Hematopoietic multipotent progenitor cell treated with erythropoietin and hydrocortisone succinate and interleukin-3 and kit ligand, for 4 days (in vitro differentiated cells): ENCODE measurements around the gene RALGPS1.
A peak's percentile ranks its signal among the peaks of the same experiment; 100 is the strongest.
"Not testable (repeated sequence)": the region's sequence is repeated elsewhere in the genome, so short reads cannot be mapped to it uniquely, and the experiment has no call there.

Source experiments
- DNase-seq: peaks from one replicate; pipeline ENCODE4 v3.0.0-alpha.2; 2015

The RALGPS1 gene

DNA sequence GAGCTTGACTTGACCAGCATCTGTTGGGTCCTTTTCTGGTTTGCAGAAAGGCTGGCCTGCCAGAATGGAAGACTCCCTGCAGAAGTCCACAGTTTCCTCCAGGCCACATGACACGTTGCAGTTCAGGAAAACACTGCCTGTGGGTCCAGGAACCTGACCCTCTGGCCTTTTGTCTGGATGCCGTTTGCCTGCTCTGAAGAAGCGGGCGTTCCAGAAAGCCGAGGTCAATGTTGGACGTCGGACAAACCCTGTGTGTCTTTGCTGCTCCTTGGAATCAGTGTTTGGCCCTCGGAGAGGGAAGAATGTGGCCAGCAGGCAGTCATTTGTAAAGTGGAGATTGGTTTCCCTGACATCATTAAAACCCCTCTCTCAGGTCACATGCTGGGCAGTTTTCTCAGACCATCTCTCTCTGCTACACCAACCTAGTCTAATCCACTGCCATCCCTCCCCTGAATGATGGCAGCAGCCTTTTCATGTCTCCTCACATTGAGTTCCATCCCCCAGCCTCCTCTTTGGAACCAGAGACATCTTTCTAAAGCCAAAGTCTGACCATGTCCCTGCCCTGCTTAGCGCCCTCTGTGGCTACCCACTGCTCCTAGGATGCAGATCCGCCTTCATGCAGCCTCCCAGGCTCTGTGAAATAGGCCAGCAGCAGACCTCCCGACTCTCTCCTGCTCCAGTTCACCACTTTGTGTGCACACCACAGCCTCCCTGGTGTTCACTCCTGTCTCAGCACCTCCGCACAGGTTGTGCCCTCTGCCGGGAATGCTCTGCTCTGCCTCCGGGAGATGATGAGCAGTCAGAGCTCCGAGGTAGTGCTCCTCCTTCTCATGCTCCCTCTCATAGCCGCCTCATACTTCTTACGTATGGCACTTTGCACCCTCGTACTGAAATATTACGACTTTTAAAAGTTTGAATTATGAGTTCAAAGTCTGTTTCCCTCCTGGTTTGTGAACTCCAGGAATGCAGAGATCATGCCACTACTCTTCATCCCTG, 75.6 kb downstream of the RALGPS1 start:
- DNase-seq, result no peak

DNA sequence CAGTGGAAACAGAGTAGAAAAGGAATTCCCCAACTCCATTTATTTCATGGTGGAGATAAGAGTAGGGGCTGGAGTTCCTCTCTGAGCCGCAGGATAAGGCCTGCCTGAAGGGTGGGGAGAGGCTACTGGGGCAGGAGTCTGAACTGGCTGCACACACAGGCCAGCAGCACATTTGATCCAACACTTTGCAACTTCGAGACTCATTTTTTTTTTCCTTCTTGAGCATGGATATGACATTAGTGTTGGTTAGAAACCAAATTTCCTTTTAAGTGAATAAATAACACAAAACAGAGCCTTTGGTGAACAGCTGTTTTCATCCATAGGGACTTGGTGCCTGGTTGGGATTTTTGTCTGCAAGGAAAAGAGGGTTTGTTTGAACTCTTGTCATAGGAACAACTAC, 76.6 kb downstream of the RALGPS1 start:
- no peak for DNase-seq

DNA sequence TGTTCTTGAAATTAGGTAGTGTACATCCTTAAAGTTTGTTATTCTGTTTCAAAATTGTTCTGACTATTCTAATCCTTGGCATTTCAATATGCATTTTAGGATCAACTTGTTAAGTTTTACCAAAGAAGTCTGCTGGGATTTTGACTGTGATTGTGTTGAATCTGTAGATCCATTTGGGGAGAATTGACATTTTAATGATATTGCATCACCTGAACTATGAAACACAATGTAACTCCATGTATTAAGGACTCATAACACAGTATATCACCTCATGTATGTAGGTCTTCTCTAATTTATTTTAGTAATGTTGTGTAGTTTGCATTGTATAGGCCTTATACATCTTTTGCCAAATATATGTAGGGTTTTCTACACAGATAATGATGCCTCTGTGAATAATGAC, 77.8 kb downstream of the RALGPS1 start:
- no peak for DNase-seq

DNA sequence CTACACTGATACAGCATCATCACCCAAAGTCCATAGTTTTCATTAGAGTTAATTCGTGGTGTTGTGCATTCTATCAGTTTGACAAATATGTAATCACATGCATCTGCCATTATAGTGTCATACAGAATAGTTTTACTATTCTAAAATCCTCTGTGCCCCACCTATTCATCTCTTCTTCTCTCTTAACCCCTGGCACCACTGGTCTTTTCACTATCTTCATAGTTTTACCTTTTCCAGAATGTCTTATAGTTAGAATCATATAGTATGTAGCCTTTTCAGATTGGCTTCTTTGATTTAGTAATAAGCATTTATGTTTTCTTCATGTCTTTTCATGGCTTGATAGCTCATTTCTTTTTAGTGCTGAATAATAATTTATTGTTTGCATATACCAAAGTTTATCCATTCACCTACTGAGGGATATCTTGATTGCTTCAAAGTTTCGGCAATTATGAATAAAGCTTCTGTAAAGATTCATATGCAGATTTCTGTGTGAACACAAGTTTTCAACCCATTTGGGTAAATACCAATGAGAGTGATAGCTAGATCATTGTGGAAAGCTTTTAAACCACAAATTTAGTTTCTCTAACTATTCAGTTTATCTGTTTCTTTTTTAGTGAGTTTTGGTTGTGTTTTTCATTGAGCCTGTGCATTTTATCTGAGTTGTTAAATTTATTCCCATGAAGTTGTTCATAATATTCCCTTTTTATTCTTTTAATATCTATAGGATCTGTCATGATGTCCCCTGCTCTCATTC, 84.9 kb downstream of the RALGPS1 start:
- no peak for DNase-seq

DNA sequence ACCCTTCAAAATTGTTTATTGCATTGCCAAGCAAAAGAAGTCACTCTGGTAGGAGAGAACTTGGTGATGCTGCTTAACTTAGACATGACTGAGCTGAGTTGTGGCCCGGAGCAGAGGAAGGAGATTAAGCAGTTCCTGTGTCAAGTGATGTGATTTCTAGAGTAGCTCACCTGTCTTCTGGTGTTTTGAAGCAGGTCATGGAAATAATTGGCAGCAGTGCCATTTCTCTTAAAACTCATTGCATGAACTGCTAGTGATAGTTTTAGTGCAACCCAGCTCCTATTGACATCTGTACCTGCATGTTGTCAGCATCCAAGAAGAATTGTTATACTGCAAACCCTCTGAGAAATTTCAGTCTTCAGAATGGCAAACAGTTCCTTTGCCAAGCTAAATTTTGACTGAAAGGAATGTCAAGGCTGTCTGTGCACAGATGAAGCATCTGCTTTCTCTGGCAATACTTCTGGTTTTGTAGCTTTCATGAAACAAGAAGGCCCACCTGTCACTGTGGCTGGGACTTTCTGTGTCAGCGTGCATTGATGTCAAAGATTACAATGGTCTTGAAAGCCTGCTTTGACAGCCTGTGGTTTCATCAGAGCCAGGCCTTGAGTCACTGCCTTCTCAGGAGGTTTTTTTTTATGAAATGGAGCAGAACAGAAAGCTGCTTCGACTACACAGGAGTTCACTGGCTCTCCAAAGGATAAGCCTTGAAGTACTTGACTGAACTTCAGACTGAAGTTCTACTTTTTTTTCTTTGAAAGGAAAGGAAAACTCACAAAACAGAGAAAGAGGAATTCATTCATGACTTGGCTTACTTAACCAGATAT, 90.6 kb downstream of the RALGPS1 start:
- DNase-seq, result peak; percentile 51

DNA sequence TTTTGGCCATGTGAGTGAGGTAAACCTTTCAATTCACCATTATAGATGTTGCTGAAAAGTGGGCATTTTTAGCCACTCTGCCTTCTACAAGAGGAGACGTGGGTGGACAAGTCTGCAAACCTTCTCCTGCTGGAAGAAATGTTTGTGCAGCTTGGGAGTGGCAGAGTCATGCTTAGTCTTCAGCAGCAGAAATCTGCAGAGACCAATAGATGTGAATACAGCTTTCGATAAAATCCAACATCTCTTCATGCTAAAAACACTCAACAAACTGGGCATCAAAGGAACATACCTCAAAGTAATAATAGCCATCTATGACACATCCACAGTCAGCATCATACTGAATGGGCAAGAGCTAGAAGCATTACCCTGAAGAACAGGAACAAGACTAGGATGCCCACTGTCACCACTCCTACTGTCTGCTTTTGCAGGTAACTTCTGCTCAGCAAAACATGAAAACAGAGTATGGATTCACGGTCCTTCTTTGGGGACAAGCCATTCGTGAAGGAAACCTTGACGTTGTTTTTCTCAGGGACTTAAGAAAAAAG, 91.3 kb downstream of the RALGPS1 start:
- DNase-seq, result no peak

DNA sequence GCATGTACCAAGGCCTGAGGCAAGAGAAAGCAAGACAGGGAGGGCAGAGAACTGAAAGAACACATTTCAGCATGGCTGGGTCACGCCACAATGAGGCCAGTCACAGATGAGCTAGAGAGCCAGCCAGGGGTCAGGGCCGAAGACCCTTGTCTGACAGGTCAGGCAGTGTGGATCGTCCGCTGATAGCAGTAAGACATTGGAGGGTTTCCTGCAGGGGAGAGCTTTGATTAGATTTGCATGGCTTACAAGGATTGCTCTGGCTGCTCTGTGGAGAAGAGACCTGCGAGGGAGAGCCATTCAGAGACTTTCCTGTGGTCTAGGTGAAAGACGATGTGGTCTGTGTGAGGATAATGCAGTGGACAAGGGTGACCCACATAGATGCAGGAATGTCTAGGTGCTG, 93.1 kb downstream of the RALGPS1 start:
- DNase-seq, result no peak

DNA sequence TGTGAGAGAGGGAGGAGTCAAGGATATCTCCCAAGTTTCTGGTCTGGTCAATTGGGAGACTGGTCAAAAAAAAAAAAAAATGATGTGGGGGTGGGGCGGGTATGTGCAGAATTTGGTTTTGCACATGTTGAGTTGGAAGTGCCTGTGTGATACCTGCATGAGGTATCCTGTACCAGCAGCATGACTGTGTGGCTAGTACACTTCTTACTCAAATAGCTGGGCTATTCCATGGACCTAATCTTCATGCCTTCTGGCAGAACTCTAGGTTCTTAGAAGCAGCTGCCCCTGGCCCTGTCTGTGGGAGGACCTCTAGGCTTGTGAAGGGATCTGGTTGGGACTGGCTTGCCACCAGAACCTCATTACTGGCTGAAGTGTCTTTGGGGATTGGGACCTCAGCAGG, 93.5 kb downstream of the RALGPS1 start:
- DNase-seq, result no peak

DNA sequence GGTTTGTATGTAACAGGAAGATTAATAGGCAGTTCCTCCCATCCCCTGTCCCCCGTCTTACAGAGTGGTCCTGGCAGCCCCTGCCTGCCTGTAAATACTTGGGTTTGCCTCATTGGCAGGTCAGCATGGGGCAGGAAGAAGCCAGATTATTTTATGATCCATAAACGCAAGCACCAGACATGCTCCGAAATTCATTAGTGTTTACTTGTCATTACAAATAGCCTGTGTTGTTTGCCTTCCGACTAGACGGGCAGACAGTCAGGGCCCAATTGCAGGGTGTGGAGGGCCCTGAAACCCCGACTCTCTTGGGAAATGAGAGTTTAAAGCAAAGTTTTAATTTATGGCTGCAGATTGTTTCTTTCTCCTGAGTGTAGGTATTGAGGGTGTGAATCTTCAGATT, 97.2 kb downstream of the RALGPS1 start:
- DNase-seq, result no peak

DNA sequence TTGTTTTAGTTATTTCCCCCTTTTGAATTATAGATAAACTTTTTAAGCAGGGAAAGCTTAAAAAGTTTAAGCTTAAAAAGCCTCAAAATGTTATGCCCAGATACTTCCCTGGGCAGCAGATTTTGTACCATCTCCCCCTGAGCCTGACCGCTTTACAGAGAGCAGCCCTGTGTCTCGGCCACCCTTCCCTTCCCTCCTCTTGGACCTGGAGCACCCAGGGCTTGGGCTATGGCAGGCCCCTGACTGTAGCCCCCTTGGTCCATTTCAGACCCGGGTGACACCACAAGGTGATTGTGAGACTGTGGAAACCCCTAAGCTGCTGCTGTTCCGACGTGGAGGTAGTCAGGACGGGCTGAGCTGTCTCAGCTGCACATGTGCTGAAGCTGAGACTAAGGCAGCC, 97.7 kb downstream of the RALGPS1 start:
- no peak for DNase-seq

DNA sequence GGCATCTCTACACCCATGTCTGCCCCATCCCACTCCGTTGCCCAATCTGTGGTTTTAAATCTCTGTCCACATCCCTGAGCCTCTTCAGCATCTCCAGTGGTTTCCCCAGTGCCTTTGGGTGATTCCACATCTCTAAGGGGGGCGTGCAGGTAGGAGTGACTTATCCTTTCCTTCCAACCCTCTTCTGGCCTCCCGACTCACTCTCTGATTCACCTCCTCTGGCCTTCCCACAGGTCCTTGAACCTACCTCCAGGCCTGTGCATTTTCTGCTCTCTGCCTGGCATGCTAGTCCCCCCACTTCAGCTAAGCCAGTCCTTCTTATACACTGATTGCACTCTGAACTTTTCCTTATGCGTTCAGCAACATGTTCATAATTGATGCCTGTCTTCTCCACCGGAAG, 99.0 kb downstream of the RALGPS1 start:
- no peak for DNase-seq

GRCh38 chr9:127014216-127014909, 99.8 kb downstream of the RALGPS1 start:
- DNase-seq, result no peak

GRCh38 chr9:127014910-127015540, 100.4 kb downstream of the RALGPS1 start:
- no peak for DNase-seq

- no peak for DNase-seq
Measured at GRCh38 chr9:127015921-127016512, 101.4 kb downstream of the RALGPS1 start.

DNA sequence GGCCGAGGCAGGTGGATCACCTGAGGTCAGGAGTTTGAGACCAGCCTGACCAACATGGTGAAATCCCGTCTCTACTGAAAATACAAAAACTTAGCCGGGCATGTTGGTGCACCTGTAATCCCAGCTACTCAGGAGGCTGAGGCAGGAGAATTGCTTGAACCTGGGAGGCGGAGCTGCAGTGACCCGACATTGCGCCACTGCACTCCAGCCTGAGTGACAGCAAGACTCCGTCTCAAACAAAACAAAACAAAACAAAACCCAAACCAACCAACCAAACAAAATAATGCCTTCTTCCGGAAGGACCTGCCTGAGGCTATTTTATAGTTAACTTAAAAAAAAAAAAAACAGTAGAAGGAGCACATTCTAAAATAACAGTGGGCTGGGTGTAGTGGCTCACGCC, 103.4 kb downstream of the RALGPS1 start:
- DNase-seq, result not testable (repeated sequence)

DNA sequence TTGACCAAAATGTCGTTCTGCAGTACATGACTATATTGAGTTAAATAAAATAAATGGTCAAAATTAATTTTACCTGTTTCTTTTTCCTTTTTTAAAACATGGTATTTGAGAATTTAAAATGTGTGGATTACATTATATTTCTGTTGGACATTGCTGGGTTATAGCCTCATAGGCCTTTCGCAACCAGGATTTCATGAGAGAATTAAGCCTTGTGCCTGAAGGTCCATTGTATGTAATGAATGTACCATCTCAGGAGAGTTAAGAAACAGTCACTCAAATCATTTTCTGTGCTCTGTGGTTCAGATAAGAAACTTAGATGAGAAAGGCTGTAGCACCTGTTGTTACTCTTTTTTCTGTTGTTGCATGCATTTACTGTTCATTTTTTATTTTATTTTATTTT, 104.4 kb downstream of the RALGPS1 start:
- DNase-seq, result no peak

DNA sequence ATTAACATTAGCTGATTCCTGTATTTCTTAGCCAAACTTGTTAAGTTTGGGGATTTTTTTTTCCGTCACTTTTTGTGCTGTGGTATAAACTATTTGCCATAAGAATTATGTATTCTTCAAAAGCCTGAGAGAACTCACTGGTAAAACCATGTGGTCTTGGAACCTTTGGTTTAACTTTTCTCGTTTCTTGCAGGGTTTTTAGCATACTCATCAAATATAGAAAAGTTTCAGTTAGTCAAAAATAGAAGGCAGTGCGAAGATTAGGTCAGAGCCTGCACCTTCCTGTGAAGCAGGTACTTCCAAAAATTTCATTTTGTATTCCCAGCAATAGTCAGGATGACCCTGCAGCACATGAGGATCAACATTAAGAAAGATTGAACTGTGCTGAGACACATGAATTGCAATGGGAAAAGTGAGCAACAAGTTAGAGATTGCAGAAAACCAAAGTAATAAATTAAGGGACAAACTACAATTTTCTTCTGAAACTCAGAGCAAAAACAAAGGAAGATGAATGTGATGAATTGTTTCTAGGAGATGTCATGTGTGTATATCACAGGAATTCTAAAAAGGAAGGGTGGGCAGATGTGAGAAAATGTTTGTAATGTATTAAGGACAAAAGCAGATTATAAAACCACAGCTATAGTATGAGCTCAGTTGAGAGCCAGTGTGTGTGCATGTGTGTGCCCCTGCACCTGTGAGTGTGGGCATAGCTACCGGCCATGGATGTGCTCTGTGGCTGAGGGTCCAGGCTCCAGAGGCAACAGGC, 105.6 kb downstream of the RALGPS1 start:
- no peak for DNase-seq

- DNase-seq, result no peak
Measured at GRCh38 chr9:127020802-127021078, 106.2 kb downstream of the RALGPS1 start.

DNA sequence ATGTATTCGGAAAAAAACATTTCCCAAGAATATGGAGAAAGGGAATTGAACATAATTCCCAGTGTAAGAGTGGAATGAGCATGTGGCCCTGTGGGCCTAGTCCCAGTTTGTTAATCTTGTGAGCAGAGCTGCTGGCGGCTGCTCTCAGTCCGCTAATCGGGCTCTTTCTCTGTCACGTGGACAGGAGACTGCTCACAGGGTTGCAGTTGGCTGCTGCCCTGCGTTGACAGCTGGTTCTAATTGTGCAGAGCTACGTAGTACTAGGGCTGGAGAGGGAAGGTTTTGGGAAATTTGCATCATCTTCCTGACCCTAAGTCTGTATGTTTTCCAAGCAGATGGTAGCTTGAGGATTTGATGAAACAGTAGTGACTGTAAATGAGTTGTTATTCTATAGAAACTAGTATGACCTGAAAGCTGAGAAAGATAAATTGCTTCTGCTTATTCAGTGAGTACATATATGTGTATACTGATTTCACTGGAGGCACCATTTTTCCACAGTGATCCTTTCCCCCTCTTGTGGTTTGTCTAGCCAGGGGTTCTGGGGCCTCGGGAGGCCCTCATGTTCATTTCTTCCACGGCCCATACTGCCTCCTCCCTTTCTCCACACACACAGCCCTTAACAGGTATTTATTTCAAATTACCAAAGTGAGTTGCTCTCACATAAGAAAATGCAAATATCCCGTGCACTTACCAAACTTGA, 107.2 kb downstream of the RALGPS1 start:
- DNase-seq, result no peak
